Embryonic facial prominence (tissue), 1 donor: ENCODE results near the gene RGS2.

ENCODE experiments used
- DNase-seq: peaks from one replicate; pipeline ENCODE4 v3.0.0-alpha.2; 2016; ENCODE audit errors: extremely low spot score

Gene RGS2, protein sequence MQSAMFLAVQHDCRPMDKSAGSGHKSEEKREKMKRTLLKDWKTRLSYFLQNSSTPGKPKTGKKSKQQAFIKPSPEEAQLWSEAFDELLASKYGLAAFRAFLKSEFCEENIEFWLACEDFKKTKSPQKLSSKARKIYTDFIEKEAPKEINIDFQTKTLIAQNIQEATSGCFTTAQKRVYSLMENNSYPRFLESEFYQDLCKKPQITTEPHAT

DNA sequence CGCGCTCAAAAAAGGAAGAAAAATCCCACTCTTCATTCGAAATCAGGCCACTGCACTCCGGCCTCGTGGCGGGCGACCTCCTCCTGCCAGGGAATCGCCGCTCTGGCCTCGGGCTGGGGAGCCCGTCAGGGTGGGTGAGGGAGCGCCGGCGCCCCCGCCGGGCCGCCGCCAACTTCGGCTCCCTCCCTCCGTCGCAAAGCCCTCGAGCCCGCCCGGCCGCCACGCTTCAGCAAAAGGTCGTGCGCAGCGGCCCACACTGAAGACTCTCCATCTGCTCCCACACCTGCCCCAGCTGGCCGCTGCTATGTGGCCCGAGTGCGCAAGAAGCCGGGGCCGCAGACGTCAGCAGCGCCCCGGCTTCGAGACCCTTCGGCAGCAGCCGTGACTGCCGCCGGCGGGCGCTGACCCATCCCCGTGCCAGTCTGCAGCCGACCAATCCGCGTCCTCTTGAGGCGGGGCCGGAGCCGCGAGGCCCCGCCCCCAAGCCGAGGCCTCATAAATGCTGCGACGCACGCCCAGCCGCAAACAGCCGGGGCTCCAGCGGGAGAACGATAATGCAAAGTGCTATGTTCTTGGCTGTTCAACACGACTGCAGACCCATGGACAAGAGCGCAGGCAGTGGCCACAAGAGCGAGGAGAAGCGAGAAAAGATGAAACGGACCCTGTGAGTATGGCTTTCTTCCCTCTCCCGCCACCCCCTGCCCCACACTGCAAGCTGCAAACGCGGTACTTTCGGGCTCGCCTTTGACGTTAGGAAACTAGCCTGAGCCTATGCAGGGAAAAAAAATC lies at the start of gene RGS2:
TSS of gene RGS2 (plus strand) at position 522 of the 789 bp plus-strand sequence. CDS start at position 555, 33 bp downstream.
- DNase-seq: peak; percentile 89

DNA sequence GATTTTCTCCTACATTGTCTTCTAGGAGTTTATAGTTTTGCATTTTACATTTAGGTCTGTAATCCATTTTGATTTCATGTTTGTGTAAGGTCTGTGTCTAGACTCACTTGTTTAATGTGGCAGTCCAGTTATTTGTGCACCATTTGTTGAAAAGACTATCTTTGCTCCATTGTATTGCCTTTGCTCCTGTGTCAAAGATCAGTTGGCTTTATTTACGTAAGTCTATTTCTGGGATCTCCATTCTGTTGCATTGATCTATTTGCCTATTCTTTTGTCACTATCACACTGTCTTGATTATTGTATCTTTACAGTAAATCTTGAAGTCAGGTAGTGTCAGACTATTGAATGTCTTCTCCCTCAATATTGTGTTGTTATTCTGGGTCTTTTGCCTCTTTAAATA lies 49.7 kb upstream of the RGS2 start:
- no peak for DNase-seq

DNA sequence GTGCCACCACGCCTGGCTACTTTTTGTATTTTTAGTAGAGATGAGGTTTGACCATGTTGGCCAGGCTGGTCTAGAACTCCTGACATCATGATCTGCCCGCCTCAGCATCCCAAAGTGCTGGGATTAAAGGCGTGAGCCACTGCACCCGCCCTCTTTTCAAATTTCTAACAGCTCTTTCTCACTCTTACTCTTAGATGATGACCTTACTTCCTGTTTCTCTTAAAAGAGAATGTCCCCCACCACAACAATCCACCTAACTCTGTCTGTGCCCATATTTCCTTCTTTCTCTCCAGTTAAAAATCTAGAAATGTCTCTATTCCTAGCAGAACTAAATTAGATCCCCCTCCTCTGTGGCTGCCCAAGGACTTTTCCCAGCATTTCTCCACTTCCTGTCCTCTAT lies 46.6 kb upstream of the RGS2 start:
- DNase-seq: no peak

DNA sequence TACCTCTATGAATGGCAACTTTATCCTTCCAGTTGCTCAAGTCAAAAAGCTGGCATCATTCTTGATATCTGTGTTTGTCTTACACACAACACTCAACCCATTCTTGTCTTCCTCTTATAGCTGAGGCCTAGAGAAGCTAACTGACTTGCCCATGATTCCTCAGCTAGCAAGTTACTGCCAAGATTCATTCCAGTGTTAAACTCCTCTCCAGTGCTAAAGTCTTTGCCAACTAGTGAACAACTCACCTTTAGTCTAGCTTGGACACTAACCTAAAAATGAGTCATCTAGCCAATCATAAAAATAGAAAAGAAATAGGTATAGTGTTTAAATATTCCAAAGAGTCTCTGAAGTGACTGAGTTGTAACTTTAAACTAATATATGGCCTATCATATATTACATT lies 45.6 kb upstream of the RGS2 start:
- DNase-seq: no peak

DNA sequence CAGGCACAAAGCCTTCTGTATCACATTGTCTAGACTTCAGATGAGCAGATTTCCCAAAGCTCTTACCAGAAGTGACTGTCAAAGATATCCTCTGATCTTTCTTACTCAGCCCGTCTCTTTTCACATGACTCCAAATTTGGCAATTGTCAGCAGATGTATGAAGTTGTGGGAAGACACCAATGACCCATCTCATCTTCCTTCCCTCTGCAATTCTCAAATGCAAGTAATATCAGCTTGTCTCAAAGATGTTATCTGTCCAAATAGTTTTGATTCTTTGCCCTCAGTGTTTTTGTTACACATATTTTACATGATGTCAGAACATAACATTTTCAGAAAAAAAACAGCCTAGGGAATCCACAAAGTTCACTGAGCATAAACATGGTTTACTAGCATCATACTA lies 45.1 kb upstream of the RGS2 start:
- DNase-seq: no peak

DNA sequence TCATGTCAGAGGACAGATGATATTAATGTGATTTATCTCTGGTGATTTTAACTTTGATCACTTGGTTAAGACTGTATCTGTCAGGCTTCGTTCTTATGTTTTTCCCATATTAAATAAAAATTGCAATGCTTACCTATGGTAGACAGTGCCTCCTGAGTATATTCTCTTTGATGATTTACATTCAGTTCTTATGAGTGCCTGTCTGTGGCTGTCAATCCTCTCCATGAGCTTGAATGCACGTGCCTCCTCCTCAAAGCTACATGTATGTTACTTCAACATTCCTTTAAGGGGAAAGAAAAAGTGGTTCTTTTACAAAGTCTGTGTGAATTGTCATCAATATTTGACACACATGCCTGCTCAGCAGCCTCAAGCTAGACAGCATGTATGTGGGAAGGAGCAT lies 44.2 kb upstream of the RGS2 start:
- DNase-seq: no peak

DNA sequence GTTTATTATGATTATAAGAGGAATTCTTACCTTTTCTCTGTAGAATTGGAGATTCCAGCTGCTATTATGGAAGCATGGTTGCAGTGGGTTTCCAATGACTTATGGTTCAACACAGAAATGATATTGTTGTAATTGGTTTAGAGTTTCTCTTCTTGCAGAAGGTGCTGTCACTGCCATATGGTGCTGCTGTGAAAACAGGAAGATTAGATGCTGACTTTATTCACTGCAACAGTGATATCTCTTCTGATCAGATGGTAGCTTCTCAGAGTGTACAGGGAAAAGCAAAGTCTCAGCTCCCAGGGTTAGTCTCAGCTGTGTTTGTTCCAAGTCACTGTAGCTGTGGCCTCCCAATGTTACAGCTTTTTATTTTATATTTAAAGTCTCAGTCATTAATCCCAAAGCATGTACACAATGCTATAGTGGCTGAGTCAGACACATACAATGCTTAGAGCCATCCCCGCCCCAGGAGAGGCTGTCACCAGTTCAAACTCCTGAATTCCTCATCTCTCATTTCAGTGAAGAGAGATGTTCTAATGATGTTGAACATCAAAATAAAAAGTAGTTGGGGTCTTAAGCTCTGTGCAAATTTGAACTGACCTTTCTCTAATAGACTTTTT lies 42.7 kb upstream of the RGS2 start:
- no peak for DNase-seq

DNA sequence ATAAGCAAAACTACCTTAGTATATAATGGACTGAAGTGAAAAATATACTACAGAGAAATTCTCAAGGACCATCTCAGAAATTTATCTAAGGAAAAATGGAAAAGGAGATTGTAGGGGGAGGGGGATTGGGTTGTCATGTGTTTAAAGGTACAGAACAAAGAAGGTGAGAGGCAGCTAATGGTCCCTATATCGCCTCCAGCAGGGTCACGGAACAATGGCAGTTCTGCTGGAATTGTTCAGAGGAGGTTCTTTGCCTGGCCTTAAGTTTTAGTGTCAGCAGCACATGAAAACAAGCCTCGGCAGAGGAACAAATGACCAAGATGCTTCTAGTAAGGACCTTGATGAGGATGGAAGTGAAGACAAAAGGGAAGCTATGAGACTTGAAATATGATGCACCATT lies 42.0 kb upstream of the RGS2 start:
- no peak for DNase-seq

DNA sequence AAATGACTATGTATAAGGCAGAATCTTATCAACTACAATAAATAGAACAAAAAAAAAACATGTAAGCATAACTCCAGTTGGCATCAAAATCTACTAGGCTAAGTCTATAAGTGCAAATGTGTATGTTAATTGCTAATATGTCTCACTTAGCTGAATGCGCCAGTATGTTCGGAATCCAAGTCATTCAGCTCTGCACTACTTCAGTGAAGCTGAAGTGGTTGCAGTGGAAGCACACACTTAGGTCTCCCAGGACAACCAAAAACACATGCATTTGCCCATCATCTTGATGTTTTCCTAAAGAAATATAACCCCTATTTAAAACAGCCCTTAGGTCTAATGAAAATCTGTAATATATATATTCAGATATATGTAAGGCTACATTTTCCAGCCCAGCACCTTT lies 41.0 kb upstream of the RGS2 start:
- DNase-seq: no peak

DNA sequence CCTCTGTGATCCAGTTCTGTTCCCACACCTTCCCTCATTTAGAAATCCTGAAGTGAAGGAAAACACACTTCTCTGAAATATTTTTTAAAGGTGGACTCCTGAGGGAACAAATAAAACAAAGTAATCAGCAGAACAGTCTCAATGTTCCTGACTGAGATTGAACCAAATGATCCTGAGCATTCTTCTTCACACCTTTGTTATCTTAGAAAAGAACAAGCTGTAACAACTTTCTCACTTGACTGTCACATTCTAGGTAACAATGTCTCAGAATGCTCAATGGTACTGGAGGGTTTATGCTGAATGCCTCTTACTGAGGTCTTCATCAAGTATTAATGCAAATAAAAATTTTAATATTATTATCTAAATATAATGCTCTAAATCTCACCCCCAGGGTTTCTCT lies 40.4 kb upstream of the RGS2 start:
- DNase-seq: no peak

DNA sequence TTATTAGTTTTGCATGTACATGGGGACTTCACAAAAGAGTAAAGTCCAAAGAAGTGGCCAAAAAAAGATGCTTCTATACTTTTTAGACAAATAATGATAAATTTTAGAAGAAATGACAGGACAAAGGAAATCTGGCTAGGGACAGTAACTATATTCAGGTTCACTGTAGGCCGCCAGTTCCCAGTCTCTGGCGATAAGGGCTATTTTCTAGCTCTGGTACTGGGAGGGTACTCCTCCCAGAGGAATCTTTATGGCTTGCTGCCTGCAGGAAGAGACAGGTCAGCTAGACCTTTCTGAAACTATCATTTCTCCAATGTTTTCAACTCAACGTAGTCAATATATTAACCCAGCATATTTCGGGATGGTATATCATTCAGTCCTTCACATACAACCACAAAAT lies 37.5 kb upstream of the RGS2 start:
- no peak for DNase-seq

DNA sequence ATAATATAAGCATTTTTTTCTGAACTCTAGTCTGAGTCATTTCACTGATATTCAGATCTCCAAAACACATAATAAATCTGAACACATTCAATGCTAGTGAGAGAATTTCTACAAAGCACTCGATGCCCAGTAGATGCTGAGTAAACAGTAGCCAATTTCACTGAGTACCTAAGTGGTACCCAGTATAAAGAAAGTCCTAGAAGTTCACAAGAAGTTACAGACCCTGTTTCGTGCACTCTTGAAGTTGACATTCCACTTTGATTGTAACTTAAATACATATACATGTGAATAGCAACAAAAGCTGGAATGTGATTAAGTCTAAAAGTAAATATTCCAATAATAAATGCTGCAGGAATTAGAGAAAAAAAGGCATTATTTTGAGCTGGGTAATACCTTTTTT lies 33.2 kb upstream of the RGS2 start:
- no peak for DNase-seq

DNA sequence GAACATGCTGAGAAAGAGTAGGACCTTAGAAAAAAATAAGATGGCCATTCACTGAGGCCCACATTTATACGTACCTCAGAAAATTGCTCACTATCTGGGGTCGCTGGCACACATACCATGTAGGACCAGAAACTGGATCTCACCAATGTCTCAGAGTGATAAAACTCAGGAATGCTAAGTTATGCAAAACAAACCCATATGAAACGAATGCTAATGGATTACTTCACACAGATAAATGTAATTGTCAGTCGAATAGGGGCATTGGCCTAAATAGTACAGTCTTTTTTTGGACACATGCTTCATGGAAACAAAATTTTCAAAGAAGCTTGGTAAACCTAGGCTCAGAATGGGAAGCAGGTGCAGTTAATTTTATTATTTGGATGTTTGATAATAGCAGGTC lies 32.6 kb upstream of the RGS2 start:
- no peak for DNase-seq

DNA sequence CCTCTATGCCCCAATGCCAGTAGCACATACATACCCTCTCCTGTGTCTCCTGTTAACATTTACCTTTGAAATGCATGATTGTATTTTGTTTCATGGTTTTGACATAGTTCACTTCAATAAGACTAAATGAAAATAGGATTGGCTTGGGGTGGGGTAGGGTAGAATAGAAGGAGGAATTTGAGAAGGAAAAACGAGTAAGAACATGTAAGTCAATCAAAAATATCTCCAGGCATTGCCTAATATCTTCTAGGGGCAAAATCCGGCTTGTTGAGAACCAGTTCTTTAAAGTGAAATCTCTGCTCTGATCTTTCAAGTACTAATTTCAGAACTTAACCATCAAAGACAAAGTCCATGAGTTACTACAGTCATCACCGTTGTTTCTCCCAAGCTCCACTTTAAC lies 31.8 kb upstream of the RGS2 start:
- no peak for DNase-seq

DNA sequence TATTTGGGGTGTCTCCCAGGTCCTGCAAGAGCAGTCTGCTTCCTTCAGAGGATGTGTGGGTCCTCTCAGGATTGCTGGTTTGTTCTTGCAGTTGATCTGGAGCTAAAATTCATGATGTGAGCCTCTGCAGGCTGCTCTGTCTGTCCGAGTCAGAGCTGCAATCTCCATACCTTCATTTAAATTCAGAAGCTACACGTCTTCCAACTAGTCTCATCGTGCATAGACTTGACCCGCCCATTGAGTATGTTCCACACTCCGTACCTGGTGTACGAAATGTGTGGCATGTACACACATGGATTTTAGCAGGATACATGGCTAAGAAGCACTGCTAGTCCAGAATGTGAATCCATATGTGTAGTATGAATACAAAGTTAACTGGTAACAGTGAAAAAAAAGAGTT lies 25.0 kb upstream of the RGS2 start:
- DNase-seq: no peak

DNA sequence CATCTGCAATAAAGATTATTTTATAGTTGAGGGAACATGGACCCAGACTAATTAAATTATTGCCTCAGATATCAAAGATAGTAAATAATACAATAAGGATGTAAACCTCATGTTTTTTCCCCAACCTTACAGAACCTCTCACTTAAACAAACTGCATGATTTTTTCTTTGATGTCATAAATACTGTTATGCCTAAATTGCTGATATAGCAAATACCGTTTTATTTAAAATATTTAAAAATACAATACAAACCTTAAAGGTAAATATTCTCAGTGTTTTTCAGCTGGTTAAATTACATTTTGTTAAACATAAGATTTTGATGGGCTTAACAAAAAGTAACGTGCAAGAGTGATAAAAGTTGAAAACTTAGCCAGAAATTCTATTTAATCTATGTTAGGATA lies 24.4 kb upstream of the RGS2 start:
- no peak for DNase-seq

DNA sequence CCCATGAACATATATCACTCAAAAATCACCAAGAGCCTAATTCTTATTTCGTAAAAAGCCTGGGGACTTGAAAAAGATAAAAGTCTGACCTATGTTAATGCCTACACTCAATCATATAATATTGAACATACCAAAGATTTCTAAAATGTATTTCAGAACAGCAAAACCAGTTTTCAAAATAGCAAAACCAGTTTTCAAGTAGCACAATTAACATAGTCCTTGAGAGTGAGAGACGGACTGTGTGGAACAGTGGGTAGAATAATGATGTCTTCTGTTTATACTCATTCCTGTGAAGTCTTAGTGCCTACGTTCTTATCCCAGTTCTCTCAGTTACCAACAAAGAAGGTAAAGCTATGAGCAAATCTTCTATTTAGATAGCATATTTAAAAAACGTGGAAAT lies 22.3 kb upstream of the RGS2 start:
- no peak for DNase-seq

DNA sequence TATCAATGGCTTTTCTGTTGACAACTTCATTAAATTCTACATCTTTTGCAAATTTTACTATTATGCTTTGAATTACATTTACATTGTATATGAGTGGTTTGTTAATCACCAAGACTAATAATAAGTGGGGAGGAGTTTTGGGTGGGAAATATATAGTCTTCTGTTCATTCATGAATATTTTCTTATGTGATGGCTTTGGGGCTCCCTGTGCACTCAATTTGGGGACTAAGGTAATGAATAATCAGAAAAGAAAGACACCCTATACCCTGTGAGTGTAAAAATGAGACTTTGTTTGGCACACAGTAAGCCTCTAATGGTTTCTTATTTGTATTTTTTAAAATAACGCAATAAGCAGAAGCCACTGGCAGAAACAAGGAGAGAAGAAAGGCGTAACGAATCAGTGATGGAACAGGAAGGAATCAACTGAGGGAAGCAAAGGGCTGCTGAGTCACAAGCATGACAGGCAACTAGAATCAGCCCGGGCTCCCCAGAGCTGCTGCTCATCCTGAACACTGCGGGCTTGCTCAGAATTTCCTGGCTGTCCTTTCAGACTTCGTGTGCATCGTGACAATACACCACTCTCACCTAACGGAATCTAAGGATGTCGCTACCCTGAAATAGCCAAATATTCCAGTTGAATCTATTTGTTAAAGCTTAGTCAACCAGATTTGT lies 20.8 kb upstream of the RGS2 start:
- no peak for DNase-seq

DNA sequence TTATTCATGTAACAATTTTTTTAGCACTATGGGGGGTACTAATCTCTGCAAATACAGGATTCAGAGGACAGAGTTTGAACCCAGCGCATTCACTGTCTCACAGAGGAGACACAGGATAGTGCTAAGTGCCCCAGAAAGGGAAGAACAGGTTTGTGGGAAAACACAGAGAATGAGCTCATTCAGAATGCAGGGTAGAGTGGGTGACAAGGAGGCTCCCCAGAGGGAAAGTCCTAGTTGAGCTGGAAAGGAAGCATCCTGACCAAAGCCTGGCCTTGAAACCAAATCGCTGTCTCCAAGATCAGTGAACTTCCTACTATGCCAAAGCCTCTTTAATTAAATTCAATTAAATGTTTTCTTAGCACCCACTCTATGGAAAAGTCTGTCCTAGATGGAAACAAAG lies 19.0 kb upstream of the RGS2 start:
- no peak for DNase-seq

DNA sequence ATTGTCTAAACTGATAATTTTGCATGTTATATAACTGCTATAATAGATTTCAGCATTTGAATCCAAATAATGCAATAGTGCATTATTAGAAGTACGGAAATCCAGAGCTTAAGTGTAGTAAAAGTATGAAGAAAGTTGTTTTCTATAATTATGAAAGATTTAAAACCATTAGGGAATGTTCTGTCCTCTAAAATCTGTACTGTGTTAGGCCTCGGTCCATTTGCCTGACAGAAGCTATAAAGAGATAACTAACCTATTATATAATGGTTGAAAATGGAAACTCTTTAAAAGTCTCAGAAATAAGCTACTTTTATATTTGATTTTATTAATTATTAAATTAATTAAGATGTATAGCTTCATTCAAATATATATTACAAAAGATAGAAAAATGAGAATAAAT lies 16.2 kb upstream of the RGS2 start:
- DNase-seq: no peak

DNA sequence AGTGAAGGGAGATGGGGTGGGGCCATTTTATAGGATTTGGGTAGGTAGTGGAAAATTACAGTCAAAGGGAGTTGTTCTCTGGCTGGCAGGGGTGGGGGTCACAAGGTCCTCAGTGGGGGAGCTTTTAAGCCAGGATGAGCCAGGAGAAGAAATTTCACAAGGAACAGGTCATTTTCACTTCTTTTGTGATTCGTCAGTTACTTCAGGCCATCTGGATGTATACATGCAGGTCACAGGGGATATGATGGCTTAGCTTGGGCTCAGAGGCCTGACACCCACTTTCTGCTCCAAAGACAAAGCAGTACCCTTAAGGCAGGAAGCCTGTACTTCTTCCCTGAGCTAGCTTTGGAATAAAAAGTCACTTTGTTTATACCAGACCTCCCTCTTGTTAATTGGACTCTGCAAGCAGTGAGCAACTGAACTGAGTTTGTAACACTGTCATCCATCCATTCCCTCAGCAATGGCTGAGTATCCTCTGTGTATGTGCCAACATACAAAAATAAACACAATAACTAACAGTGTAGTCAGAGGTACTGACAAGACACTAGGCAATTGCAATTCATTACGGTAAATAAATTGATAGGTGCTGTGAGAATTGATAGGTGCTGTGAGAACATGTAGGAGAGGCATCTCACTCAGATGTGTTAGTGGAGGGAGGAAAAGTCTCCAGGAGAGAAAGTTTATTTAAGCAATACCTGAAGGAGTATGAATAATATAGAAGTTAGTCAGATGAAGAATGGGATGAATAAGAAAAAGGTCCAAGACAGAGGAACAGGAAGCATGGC lies 14.7 kb upstream of the RGS2 start:
- no peak for DNase-seq

DNA sequence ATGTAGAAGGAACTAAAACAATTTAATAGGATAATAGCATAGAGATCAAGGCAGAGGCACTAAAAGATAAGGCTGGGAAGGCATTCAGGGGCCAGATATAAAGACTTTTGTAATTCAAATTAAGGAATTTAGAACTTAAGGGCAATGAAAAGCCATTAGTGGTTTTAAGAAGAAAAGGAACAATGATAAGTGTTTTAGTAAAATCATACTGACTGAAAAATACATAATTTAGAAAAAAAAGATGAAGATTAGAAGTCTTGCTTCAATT lies 14.1 kb upstream of the RGS2 start:
- no peak for DNase-seq
